H1 (cell line): Measurements from ENCODE around the gene SERPINE2. TPM values are rescaled to one million over a fixed set of nuclear protein-coding genes. Genes with fewer than 3 reads are reported as not detected.

Experiments
- CHD7 ChIP-seq: fragments of 300-600 bp; sonication (generic); IDR thresholded peaks from 2 replicates; pipeline ENCODE4 v1.7.1; 2012; ENCODE audit warnings: low read length, moderate library complexity, mild to moderate bottlenecking, inconsistent platforms; ENCODE audit not compliant: insufficient replicate concordance
- polyA plus RNA-seq, 7 experiments: library from polyadenylated mRNA; depleted of rRNA in 3 of 7; stranded (reverse) in 5 of 7; unstranded in 2 of 7; fragments of >200 nt in 5 of 7; fragments of 200-250 nt in 2 of 7; gene quantifications; 1 replicate in 5 of 7; 2 replicates in 1 of 7; 4 replicates in 1 of 7; pipeline versions ENCODE4 v1.2.1 to v1.2.3, GENCODE V29; 2011 to 2013; ENCODE audit warnings: missing spikeins in 2 of 7, mixed read lengths in 2 of 7
- total RNA-seq: library from RNA; stranded (reverse); fragmentation: NEBNext Ultra II Directional; extraction: Animal tissue kit (Norgen Biotek cat#: 25700); gene quantifications from 2 replicates; pipeline ENCODE4 v1.2.1, GENCODE V29; 2021

The SERPINE2 gene
- total and polyA plus RNA-seq, 2 of the 8 experiments (the other 6 are each of a cell fraction or from before 2014, with no cell fraction given), result 26.2 to 76.0 TPM

- no peak for TF ChIP-seq CHD7
Observed at GRCh38 chr2:223932816-223933800, 106.0 kb downstream of the SERPINE2 start (continued).
